ENCODE results near the gene RBMXL2. TPM values are rescaled to one million over a fixed set of nuclear protein-coding genes. Genes with fewer than 3 reads are reported as not detected.

Gene RBMXL2
- total RNA-seq, result not detected

GRCh38 chr11:7088921-7089320 is at the start of gene RBMXL2:
Gene RBMXL2 (plus strand): TSS chr11:7088998. CDS start chr11:7089121, 123 bp downstream.

Other genes starting within 250 kb of the RBMXL2 start
- not detected for gene OR10A5, start 243.3 kb upstream of the RBMXL2 start, total RNA-seq
- gene OR10A2, start 225.9 kb upstream of the RBMXL2 start, total RNA-seq, result not detected
- gene OR10A4, start 212.4 kb upstream of the RBMXL2 start, total RNA-seq, result not detected
- gene OR2D2, start 196.5 kb upstream of the RBMXL2 start, total RNA-seq, result 1.4 TPM
- not detected for gene OR2D3, start 168.0 kb upstream of the RBMXL2 start, total RNA-seq
- gene ZNF215, start 162.6 kb upstream of the RBMXL2 start, total RNA-seq, result 3.5 TPM
- 14.1 TPM for gene ZNF214, start 68.7 kb upstream of the RBMXL2 start, total RNA-seq
- gene NLRP14, start 68.5 kb upstream of the RBMXL2 start, total RNA-seq, result 0.92 TPM
- gene SYT9, start 162.9 kb downstream of the RBMXL2 start, total RNA-seq, result 29.1 TPM